Psoas muscle (tissue), 8 donors: ENCODE measurements around the gene SYN1. TPM values are rescaled to one million over a fixed set of nuclear protein-coding genes. Genes with fewer than 3 reads are reported as not detected.

Source experiments
- ATAC-seq, 4 donors: fragments of 200-7000 bp; cut with Tn5 transposase; one replicate each; pipeline ENCODE4 v1.9.1; 2020; ENCODE audit warnings: moderate library complexity in 3 of 4, mild to moderate bottlenecking in 2 of 4
- DNase-seq, 2 donors: peaks; one replicate each; pipeline ENCODE4 v3.0.0-alpha.2; 2020
- H3K27ac ChIP-seq: fragments of 200-600 bp; one replicate; pipeline ENCODE4 v1.8.0; 2022
- H3K27me3 ChIP-seq, 3 donors: fragments of 200-600 bp in 1 of 3; one replicate each; pipeline versions ENCODE4 v1.6.1 to v1.8.0; 2013 to 2022; ENCODE audit warnings: low read length in 2 of 3, mild to moderate bottlenecking in 2 of 3, moderate library complexity in 1 of 3; ENCODE audit not compliant: insufficient read depth in 3 of 3
- H3K36me3 ChIP-seq, 2 donors: fragments of 200-600 bp in 1 of 2; one replicate each; pipeline versions ENCODE4 v1.6.1 to v1.8.0; 2013 to 2022; ENCODE audit warnings: low read depth in 1 of 2, mild to moderate bottlenecking in 1 of 2, moderate library complexity in 1 of 2; ENCODE audit not compliant: insufficient read depth in 1 of 2
- H3K4me1 ChIP-seq: fragments of 200-600 bp; one replicate; pipeline ENCODE4 v1.8.0; 2022
- H3K4me3 ChIP-seq: fragments of 200-600 bp; one replicate; pipeline ENCODE4 v1.8.0; 2022; ENCODE audit warnings: mild to moderate bottlenecking
- H3K9me3 ChIP-seq: fragments of 200-600 bp; one replicate; pipeline ENCODE4 v1.8.0; 2022
- WGBS, 3 donors: extraction: QIAGEN DNeasy Blood & Tissue Kit; methylation state at CpG; one replicate each; pipeline versions ENCODE4 v1.1.6 to v1.1.7; 2013; 5-methylcytosine and 5-hydroxymethylcytosine counted together
- intact Hi-C, 2 donors: fragments of 100-400 bp; cut with DNase I; formaldehyde crosslinking; loops; one replicate each; pipeline versions ENCODE4 v1.11.0 to v1.14.2; 2022
- polyA plus RNA-seq, 3 donors: library from polyadenylated mRNA; stranded (reverse); fragments of 200-250 nt; gene quantifications; one replicate each; pipeline ENCODE4 v1.2.3, GENCODE V29; 2013
- total RNA-seq, 4 donors: library from RNA; stranded (reverse); fragmentation: NEBNext Ultra II Directional in 2 of 4; extraction: Animal tissue kit (Norgen Biotek cat#: 25700) in 2 of 4; gene quantifications; one replicate each; pipeline versions ENCODE4 v1.2.1 to v1.2.4, GENCODE V29; 2021 to 2023
- TF ChIP-seq, protein P1 (sequence below): fragments of 200-600 bp; IDR thresholded peaks from one replicate; pipeline ENCODE4 v1.8.0; 2022; ENCODE audit warnings: antibody characterized with exemption
- donor health status: healthy with polysubstance abuse.
- donor health status: DM: no; HTN: no; CAD: no; lungs with moderate emphysema.
- donor health status: Bipolar disorder and iron deficiency.
- donor health status: healthy.
- donor health status: DM: yes; HTN: yes; CAD: no.
- donor health status: DM: no; HTN: no; CAD: no.
- donor health status: DM: no; HTN: no; CAD: no.
- donor health status: DM: yes; HTN: yes; CAD: no.

SYN1 gene
- total and polyA plus RNA-seq, 7 donors, result 0.80 to 7.0 (median 2.3) TPM

DNA sequence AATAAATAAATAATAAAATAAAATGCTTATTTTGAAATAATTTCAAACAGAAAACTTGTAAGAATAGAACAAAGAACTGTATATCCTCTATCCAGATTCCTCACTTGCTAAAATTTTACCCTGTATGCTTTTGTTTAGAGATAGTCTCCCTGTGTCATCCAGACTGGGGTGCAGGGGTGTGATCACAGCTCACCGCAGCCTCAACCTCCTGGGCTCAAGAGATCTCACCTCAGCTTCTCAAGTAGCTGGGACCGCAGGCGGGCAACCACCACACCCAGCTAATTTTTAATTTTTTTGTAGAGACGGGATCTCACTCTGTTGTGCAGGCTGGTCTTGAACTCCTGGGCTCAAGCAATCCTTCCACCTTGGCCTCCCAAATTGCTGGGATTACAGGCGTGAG, 76.2 kb downstream of the SYN1 start:
- no peak overlapping the region for H3K27ac ChIP-seq
- no peaks in the 10 kb centered on the region for H3K9me3 ChIP-seq
- ATAC-seq (no peak), DNase-seq (no peak)
- TF ChIP-seq, protein P1, sequence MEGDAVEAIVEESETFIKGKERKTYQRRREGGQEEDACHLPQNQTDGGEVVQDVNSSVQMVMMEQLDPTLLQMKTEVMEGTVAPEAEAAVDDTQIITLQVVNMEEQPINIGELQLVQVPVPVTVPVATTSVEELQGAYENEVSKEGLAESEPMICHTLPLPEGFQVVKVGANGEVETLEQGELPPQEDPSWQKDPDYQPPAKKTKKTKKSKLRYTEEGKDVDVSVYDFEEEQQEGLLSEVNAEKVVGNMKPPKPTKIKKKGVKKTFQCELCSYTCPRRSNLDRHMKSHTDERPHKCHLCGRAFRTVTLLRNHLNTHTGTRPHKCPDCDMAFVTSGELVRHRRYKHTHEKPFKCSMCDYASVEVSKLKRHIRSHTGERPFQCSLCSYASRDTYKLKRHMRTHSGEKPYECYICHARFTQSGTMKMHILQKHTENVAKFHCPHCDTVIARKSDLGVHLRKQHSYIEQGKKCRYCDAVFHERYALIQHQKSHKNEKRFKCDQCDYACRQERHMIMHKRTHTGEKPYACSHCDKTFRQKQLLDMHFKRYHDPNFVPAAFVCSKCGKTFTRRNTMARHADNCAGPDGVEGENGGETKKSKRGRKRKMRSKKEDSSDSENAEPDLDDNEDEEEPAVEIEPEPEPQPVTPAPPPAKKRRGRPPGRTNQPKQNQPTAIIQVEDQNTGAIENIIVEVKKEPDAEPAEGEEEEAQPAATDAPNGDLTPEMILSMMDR, result no peak
- 88 to 98% (median 97%) methylated on average over 5 of the region's 5 CpGs for WGBS, 3 donors
- intact Hi-C loops, result loop anchor here in 1 of 2 donors (5.0 to 10.0 kb wide), 2 partner anchors 114 to 481 kb away; partner anchors contain the start of gene UXT
- peaks cover 0 to 4% (median 0%) of the 10 kb centered on the region in 3 donors for H3K27me3 ChIP-seq
- H3K4me1 ChIP-seq, result peaks cover 6% of the 10 kb centered on the region
- H3K36me3 ChIP-seq, result no peaks in the 10 kb centered on the region
- H3K4me3 ChIP-seq, result no peak overlapping the region

DNA sequence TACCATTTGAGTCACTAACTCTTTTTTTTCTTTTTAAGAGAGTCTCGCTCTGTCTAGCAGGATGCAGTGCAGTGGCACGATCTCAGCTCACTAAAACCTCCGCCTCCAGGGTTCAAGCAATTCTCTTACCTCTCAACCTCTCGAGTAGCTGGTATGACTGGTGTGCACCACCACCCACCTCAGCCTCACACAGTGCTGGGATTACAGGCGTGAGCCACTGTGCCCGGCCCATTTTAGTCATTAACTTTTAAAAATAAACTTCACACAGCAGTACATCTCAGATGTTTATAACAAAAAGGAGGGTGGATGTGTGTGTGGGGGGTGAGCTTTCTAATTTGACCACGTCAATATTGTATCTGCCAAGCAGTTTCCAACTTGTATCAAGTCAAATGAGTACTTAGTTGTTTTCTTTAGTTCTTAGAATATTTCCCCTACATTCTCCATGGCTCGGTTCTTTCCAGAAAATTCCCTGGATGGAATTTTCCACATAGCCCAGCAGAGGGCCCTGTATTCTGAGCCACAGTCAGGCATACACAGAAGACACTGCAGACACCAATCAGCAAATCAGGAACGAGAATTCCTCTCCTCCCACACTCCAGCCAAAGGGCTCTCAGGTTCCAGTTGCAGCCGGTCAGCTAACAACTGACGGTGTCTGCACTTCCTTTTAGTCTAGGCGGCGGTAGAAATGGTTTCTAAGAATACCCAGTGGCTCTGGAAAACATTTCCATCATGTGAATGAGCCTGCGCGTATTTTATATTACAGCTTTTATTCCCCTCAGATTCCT, 78.7 kb downstream of the SYN1 start:
- peaks cover 6% of the 10 kb centered on the region for H3K4me1 ChIP-seq
- H3K4me3 ChIP-seq, result no peak overlapping the region
- ATAC-seq, result peak; percentile 96 to 99 (median 98)
- H3K36me3 ChIP-seq, result no peaks in the 10 kb centered on the region
- H3K27me3 ChIP-seq, result no peaks in the 10 kb centered on the region
- peak overlapping the region; percentile 72 for H3K27ac ChIP-seq
- DNase-seq, result peak; percentile 55 to 78
- WGBS, 3 donors, result 18 to 36% (median 20%) methylated on average over 15 of the region's 15 CpGs
- TF ChIP-seq, protein P1, result peak; percentile 47
- intact Hi-C loops, result loop anchor here in 1 of 2 donors (5.0 to 10.0 kb wide), 2 partner anchors 116 to 484 kb away; partner anchors contain the start of gene UXT
- H3K9me3 ChIP-seq, result no peaks in the 10 kb centered on the region

DNA sequence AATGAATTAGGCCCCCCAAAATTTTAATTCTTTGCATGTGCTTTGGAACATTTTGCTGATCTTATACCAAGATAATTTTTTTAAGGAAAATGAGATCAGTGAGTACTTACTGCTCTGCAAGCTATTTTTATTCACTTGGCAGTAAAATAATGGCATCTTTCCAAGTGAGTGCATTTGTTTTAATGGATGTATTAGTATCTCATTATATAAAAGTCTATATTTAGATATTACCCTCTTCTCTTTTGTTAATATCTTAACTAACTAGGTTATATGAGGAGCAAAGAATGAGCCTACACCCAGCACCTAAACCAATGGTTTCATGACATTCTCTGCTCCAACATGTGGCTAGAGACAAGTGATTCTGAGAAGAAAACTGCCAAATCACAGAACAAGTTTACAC, 79.8 kb downstream of the SYN1 start:
- Histone ChIP-seq H3K36me3 (no peaks in the 10 kb centered on the region), H3K4me3 (no peak overlapping the region), H3K4me1 (peaks cover 6% of the 10 kb centered on the region), H3K27ac (peak overlapping the region; percentile 72), H3K9me3 (no peaks in the 10 kb centered on the region), H3K27me3 (no peaks in the 10 kb centered on the region)
- TF ChIP-seq, protein P1, result no peak
- DNase-seq, result no peak
- ATAC-seq, result peak; percentile 6 to 78 (median 62)
- intact Hi-C loops, result loop anchor here in 1 of 2 donors (5.0 to 10.0 kb wide), 2 partner anchors 117 to 485 kb away; partner anchors contain the start of gene UXT

DNA sequence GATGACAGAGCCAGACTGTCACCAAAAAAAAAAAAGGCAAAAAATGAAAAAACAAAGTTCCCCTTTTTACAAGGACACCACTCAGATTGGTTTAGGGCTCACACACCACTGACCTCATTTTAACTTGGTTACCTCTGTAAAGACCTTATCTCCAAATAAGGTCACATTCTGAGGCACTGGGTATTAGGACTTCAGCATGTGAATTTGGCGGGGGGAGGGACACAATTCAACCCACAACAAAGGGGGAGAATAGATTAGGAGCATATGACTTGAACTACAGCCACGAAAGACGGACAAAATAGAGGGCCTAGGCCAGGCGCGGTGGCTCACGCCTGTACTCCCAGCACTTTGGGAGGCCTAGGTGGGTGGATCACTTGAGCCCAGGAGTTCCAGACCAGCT, 89.6 kb downstream of the SYN1 start:
- Histone ChIP-seq H3K9me3 (no peaks in the 10 kb centered on the region), H3K4me3 (no peak overlapping the region), H3K27ac (no peak overlapping the region), H3K27me3 (no peaks in the 10 kb centered on the region), H3K4me1 (no peaks in the 10 kb centered on the region), H3K36me3 (no peaks in the 10 kb centered on the region)
- TF ChIP-seq, protein P1, result no peak
- ATAC-seq (no peak), DNase-seq (no peak)
- WGBS, 3 donors, result 89 to 97% (median 92%) methylated on average over 6 of the region's 6 CpGs
- intact Hi-C loops, result no loop called here
